Activated effector memory CD4-positive, alpha-beta T cell treated with anti-CD3 and anti-CD28 coated beads, Interleukin-2, amount 50 U/mL, for 16 hours (primary cell): ENCODE data around the gene TXNDC9.
"Not testable (repeated sequence)": the region's sequence is repeated elsewhere in the genome, so short reads cannot be mapped to it uniquely, and the experiment has no call there.

Experiments used
- DNase-seq: peaks from one replicate; pipeline ENCODE4 v3.0.0-alpha.2; 2020

Gene TXNDC9

GRCh38 chr2:99317873-99318200, 18.3 kb downstream of the TXNDC9 start:
- not testable (repeated sequence) for DNase-seq

GRCh38 chr2:99317161-99317872, 18.8 kb downstream of the TXNDC9 start:
- DNase-seq = no peak

DNA sequence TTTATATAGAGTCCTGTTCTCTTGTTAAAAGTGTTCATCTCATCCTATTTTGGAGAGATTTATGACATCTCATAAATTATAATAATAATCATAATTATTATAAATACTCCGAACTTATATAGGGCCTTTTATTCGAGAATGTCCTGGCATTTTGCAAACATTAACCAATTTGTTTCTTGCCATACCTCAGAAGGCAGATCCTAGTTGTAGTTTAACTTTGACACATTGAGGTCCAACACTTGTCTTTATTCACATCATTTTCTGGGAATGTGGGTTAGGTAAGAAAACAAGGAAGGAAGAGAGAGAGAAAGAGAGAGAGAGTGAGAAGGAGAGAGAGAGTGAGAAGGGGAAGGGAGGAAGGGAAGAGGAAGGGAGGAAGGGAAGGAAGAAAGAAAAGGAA, 35.0 kb downstream of the TXNDC9 start, which contains the start of gene LYG1:
LYG1 (minus strand) TSS at position 101 of the 400 bp plus-strand sequence. CDS start 5,527 bp downstream, outside the sequence.
- not testable (repeated sequence) for DNase-seq

DNA sequence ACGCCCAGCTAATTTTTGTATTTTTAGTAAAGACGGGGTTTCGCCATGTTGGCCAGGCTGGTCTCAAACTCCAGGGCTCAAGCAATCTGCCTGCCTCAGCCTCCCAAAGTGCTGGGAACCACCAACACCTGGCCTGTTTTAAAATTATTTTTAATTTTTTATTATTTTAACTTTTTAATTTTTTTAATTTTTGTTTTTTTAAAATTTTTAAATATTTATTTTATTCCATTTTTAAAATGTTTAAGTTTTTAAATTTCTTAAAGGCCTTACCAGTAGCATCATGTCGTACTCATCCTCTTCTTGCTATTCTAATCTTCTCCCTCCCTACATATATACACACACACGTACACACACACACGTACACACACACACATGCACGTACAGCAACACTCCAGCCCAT, 36.6 kb downstream of the TXNDC9 start:
- DNase-seq = no peak

GRCh38 chr2:99297994-99298393, 38.1 kb downstream of the TXNDC9 start:
- no peak for DNase-seq

DNA sequence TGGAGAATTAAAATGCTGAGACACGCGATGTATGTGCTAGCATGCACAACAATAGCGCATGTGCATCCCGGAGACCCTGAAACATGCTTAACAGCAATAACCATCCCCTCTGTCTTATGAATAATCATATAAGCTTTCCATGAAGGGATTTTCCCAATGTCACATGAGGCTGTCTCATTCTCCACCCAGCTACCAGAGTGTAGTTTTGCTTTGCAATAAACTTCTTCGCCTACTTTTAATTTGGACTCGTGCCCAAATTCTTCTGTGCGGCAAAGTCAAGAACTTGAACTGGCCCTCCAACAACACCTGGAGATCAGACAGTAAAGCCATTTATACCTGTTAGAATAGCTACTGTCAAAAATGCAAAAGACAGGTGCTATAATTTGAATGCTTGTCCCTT, 50.6 kb downstream of the TXNDC9 start:
- DNase-seq = no peak

DNA sequence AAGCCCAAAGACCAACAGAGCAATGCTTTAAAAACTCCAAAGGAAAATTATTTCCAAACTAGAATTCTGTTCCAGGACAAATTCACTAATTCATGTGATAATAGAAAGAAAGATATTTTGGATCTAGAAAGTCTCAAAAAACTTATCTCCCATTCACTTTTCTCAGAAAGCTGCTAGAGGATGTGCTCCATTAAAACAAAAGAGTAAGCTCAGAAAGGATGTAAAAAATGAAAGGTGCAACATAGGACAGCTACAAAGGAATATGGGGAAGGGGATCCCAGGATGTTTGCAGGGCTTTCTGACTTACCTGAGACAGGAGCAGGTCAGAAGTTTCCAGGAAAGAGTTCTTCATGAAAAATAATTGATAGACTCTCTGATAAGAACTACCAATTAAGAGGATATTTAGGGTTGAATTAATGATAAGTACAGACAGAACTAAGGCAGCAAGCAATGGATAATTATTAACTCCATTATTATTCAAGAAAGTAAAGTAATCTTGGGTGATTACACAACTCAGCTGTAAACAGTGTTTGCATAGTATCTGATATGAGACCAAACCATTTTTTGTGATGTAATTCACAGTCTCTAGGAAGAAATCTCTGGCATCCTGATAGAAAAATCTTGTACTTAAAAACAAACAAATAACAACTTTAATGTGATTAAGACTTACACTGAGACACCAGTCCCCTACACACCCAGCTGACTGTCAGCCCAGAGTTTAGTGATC, 56.0 kb downstream of the TXNDC9 start:
- DNase-seq = no peak

- DNase-seq = no peak
Observed at GRCh38 chr2:99278793-99279291, 57.3 kb downstream of the TXNDC9 start.

DNA sequence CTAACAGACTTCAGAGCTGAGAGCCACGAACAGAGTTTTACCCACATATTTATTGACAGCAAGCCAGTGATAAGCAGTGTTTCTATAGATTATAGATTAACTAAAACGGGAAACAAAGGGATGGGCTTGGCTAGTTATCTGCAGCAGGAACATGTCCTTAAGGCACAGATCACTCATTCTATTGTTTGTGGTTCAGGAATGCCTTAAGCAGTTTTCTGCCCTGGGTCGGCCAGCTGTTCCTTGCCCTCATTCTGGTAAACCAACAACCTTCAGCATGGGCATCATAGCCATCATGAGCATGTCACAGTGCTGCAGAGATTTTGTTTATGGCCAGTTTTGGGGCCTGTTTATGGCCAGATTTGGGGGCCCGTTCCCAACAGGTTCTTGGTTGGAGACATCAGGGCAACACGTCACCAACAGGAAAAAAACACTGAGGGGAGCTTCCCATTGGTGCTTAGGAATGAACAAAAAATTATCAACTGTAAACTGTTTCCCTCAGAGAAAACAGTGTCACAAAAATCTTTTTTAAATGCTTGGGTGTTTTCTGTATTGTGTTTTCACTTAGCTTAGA, 57.9 kb downstream of the TXNDC9 start:
- DNase-seq = not testable (repeated sequence)

GRCh38 chr2:99275882-99276281, 60.3 kb downstream of the TXNDC9 start:
- DNase-seq = no peak
